Adrenal gland (tissue), 12 donors: Measurements from ENCODE around the gene LIPK. TPM values are rescaled to one million over a fixed set of nuclear protein-coding genes. Genes with fewer than 3 reads are reported as not detected.

ENCODE experiments used
- DNase-seq, 7 donors: peaks; one replicate each; pipeline ENCODE4 v3.0.0-alpha.2; 2019 to 2020
- H3K27ac ChIP-seq, 5 donors: fragments of 200-600 bp; sonication (generic) in 4 of 5; 1 replicate in 3 of 5; 2 replicates in 2 of 5; pipeline versions ENCODE4 v1.5.1 to v1.8.0; 2016 to 2020; ENCODE audit warnings: mild to moderate bottlenecking in 1 of 5
- H3K27me3 ChIP-seq: fragments of 200-600 bp; 2 replicates; pipeline ENCODE4 v1.8.0; 2021
- H3K36me3 ChIP-seq, 2 donors: fragments of 200-600 bp; replicated peaks in 1 of 2; 1 replicate in 1 of 2; 2 replicates in 1 of 2; pipeline versions ENCODE4 v1.5.1 to v1.8.0; 2018 to 2022
- H3K4me1 ChIP-seq, 2 donors: fragments of 200-600 bp; replicated peaks in 1 of 2; 1 replicate in 1 of 2; 2 replicates in 1 of 2; pipeline versions ENCODE4 v1.5.1 to v1.8.0; 2018 to 2021
- H3K4me3 ChIP-seq, 4 donors: fragments of 200-600 bp; sonication (generic) in 3 of 4; one replicate each; pipeline ENCODE4 v1.5.1; 2016 to 2018
- H3K9me3 ChIP-seq, 3 donors: fragments of 200-600 bp; sonication (generic) in 1 of 3; replicated peaks in 1 of 3; 1 replicate in 2 of 3; 2 replicates in 1 of 3; pipeline versions ENCODE4 v1.5.1 to v1.8.0; 2016 to 2021
- POLR2A ChIP-seq, 2 donors: fragments of 450-650 bp; IDR thresholded peaks; one replicate each; pipeline ENCODE4 v1.6.1; 2017; ENCODE audit warnings: antibody characterized with exemption in 2 of 2, mild to moderate bottlenecking in 2 of 2, moderate library complexity in 1 of 2
- WGBS, 4 donors: extraction: QIAGEN DNeasy Blood & Tissue Kit in 2 of 4; methylation state at CpG; one replicate each; pipeline versions ENCODE4 v1.1.5 to v1.1.7; 2013 to 2017; 5-methylcytosine and 5-hydroxymethylcytosine counted together
- intact Hi-C, 2 donors: fragments of 100-400 bp; cut with DNase I; formaldehyde crosslinking; loops; one replicate each; pipeline versions ENCODE4 v1.14.1 to v1.15.0; 2022 to 2023
- polyA plus RNA-seq, 3 donors: library from polyadenylated mRNA; stranded (reverse); fragments of 200-250 nt in 2 of 3; fragments of 350-450 nt in 1 of 3; fragmentation: Illumina TruSeq in 1 of 3; extraction: RNeasy Lipid Tissue Mini Kit (QIAGEN cat#74804) in 1 of 3; gene quantifications; one replicate each; pipeline ENCODE4 v1.2.3, GENCODE V29; 2013 to 2014
- total RNA-seq, 9 donors: library from RNA; depleted of rRNA in 4 of 9; stranded (reverse); fragments of >200 nt in 4 of 9; fragments of 120-200 nt in 1 of 9; fragmentation: NEBNext Ultra II Directional in 1 of 9; extraction: Animal tissue kit (Norgen Biotek cat#: 25700) in 1 of 9; gene quantifications; one replicate each; pipeline versions ENCODE4 v1.1.0 to v1.2.4, GENCODE V29; 2013 to 2023
- TF ChIP-seq, protein P1 (sequence below), 6 experiments: fragments of 450-650 bp in 4 of 6; fragments of 200-600 bp in 2 of 6; sonication (generic) in 1 of 6; IDR thresholded peaks; 1 replicate in 5 of 6; 2 replicates in 1 of 6; pipeline versions ENCODE4 v1.5.1 to v1.8.0; 2016 to 2021; ENCODE audit warnings: antibody characterized with exemption in 6 of 6, mild to moderate bottlenecking in 2 of 6, moderate library complexity in 1 of 6
- donor health status: healthy with polysubstance abuse.
- donor health status: Bipolar disorder and iron deficiency.
- donor health status: DM: yes; HTN: yes; CAD: no.
- donor health status: DM: no; HTN: no; CAD: no.
- donor health status: DM: no; HTN: no; CAD: no.
- donor health status: DM: yes; HTN: yes; CAD: no.

The LIPK gene
- total and polyA plus RNA-seq, 12 donors, result not detected

DNA sequence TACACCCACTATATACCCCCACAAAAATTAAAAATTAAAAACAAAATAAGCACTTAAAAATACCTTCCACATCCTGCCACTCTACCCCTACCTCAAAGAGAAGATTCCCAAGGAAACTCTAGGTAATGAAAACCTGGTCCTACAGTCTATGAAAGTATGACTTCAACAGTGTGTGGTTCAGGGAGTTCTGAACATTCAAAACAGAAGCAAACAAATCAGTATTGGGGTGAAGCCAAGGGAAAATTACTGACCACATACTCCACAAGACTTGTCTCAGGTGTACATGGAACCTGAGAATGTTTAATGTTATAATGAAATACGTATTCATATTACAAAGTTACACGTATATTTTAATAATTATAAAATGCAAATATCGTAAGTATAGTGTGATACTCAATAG is 76.2 kb downstream of the LIPK start:
- H3K4me3 ChIP-seq, result no peak overlapping the region
- no peaks in the 10 kb centered on the region for H3K36me3 ChIP-seq
- no peak for TF ChIP-seq POLR2A (IDR thresholded peaks at IDR 0.05)
- TF ChIP-seq, protein P1, sequence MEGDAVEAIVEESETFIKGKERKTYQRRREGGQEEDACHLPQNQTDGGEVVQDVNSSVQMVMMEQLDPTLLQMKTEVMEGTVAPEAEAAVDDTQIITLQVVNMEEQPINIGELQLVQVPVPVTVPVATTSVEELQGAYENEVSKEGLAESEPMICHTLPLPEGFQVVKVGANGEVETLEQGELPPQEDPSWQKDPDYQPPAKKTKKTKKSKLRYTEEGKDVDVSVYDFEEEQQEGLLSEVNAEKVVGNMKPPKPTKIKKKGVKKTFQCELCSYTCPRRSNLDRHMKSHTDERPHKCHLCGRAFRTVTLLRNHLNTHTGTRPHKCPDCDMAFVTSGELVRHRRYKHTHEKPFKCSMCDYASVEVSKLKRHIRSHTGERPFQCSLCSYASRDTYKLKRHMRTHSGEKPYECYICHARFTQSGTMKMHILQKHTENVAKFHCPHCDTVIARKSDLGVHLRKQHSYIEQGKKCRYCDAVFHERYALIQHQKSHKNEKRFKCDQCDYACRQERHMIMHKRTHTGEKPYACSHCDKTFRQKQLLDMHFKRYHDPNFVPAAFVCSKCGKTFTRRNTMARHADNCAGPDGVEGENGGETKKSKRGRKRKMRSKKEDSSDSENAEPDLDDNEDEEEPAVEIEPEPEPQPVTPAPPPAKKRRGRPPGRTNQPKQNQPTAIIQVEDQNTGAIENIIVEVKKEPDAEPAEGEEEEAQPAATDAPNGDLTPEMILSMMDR (IDR thresholded peaks at IDR 0.05), result no peak
- intact Hi-C loops, result no loop called here
- WGBS, 4 donors, result 62 to 99% (median 85%) methylated on average over 3 of the region's 3 CpGs
- DNase-seq, result no peak
- no peaks in the 10 kb centered on the region for H3K4me1 ChIP-seq
- H3K27me3 ChIP-seq, result no peaks in the 10 kb centered on the region
- H3K9me3 ChIP-seq, result no peaks in the 10 kb centered on the region
- H3K27ac ChIP-seq, result no peak overlapping the region

DNA sequence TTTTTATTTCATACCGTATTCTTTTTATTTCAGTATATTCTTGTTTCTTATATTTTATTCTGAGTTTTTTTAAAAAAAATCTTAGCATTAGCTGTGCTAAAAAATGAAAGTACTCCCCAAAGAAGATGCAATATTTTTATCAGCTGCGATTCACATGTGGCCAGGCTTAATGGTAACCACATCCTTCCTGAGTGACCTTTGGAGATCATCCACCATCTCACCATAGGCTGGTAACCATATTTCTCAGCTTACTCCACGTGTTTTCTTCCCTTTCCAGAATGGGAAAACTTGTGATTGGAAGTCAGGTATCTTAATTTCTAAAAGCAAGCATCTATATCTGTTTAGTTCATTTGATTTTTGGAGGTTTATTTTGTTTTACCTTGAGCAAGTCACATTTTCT is 77.7 kb downstream of the LIPK start:
- H3K4me1 ChIP-seq, result no peaks in the 10 kb centered on the region
- intact Hi-C loops, result no loop called here
- H3K27ac ChIP-seq, result no peak overlapping the region
- no peaks in the 10 kb centered on the region for H3K9me3 ChIP-seq
- TF ChIP-seq, protein P1 (IDR thresholded peaks at IDR 0.05), result no peak
- TF ChIP-seq POLR2A (IDR thresholded peaks at IDR 0.05), result no peak
- no peak for DNase-seq
- no peaks in the 10 kb centered on the region for H3K27me3 ChIP-seq
- WGBS, 4 donors, result 73 to 79% (median 74%) methylated on average over 3 of the region's 3 CpGs
- H3K4me3 ChIP-seq, result no peak overlapping the region
- no peaks in the 10 kb centered on the region for H3K36me3 ChIP-seq

DNA sequence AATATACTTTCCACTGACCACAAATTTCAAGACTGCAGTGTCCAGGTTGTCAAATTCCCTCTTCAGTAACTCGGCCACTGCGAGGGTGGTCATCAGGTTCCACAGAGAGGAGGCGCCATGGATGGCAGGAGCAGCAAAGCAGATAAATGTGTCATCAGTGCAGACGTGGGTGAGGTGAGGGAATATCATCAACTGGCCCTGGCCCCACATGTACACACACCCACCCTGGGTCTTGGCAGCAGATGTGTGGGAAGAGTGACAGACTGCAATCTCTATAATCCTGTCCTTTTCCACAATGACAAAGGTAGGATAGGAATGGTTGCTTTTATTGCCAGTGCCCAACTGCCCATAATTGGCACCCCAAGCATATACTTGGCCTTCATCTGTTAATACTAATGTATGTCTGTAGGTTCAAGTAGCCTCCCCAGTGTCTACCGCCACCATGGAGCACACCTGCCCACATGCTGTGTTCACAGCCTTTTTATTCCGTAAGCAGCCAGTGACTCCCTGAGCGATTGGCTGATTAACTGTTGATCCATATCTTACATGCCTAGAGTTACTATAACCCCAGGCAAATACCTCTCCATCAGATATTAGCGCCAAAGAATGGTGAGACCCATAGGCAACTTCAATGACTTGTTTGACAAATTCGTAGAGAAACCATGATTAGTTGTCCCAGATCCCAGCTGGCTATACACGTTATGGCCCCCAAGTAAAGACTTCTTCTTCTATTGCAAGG is 80.2 kb downstream of the LIPK start:
- no peaks in the 10 kb centered on the region for H3K4me1 ChIP-seq
- WGBS, 4 donors, result 84 to 91% (median 88%) methylated on average over 10 of the region's 10 CpGs
- H3K27me3 ChIP-seq, result no peaks in the 10 kb centered on the region
- intact Hi-C loops, result no loop called here
- TF ChIP-seq, protein P1 (IDR thresholded peaks at IDR 0.05), result no peak
- no peak for TF ChIP-seq POLR2A (IDR thresholded peaks at IDR 0.05)
- no peaks in the 10 kb centered on the region for H3K9me3 ChIP-seq
- DNase-seq, result no peak
- H3K36me3 ChIP-seq, result no peaks in the 10 kb centered on the region
- no peak overlapping the region for H3K27ac ChIP-seq
- H3K4me3 ChIP-seq, result no peak overlapping the region

DNA sequence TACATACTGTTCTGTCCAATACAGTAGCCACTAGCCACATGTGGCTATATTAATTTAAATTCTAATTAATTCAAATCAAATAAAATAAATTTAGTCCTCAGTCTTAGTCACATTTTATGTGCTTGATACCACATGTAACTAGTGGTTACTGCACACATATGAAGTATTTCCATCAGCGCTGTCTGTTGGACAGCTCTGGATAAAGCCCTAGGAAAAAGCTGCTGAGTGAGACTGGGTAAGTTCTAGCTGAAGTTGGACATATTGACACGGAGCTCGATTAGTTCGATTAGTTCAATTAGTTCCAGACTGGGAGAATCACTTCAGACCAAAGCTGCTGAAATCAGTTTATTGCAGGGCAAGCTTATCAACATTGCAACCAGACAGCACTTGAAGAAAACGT is 81.4 kb downstream of the LIPK start:
- no peaks in the 10 kb centered on the region for H3K9me3 ChIP-seq
- intact Hi-C loops, result no loop called here
- no peaks in the 10 kb centered on the region for H3K36me3 ChIP-seq
- no peak overlapping the region for H3K4me3 ChIP-seq
- TF ChIP-seq, protein P1 (IDR thresholded peaks at IDR 0.05), result no peak
- TF ChIP-seq POLR2A (IDR thresholded peaks at IDR 0.05), result no peak
- 78 to 91% (median 86%) methylated on average over 5 of the region's 5 CpGs for WGBS, 4 donors
- H3K27me3 ChIP-seq, result no peaks in the 10 kb centered on the region
- DNase-seq, result no peak
- no peak overlapping the region for H3K27ac ChIP-seq
- no peaks in the 10 kb centered on the region for H3K4me1 ChIP-seq
